CD14-positive monocyte (primary cell): Measurements from ENCODE around the gene WWC2. TPM values are rescaled to one million over a fixed set of nuclear protein-coding genes. Genes with fewer than 3 reads are reported as not detected.
A peak's percentile ranks its signal among the peaks of the same experiment; 100 is the strongest.

ENCODE experiments used
- DNase-seq, 3 donors: peaks; one replicate each; pipeline ENCODE4 v3.0.0-alpha.2; 2011 to 2022
- H2AFZ ChIP-seq: 2 replicates; pipeline ENCODE4 v1.6.0; 2012; ENCODE audit warnings: mild to moderate bottlenecking, low read depth, low read length, inconsistent platforms; ENCODE audit not compliant: insufficient read depth, poor library complexity, severe bottlenecking
- H3K27ac ChIP-seq, 2 donors: 1 replicate in 1 of 2; 2 replicates in 1 of 2; pipeline ENCODE4 v1.5.1; 2012 to 2013; ENCODE audit warnings: low read length in 2 of 2, control low read depth in 1 of 2, inconsistent platforms in 1 of 2, low read depth in 1 of 2, mild to moderate bottlenecking in 1 of 2
- H3K27me3 ChIP-seq, 2 donors: one replicate each; pipeline versions ENCODE4 v1.6.0 to v1.6.1; 2011 to 2013; ENCODE audit warnings: low read length in 2 of 2; ENCODE audit not compliant: control insufficient read depth in 2 of 2, insufficient read depth in 2 of 2
- H3K36me3 ChIP-seq, 2 donors: replicated peaks in 1 of 2; 1 replicate in 1 of 2; 2 replicates in 1 of 2; pipeline versions ENCODE4 v1.5.1 to v1.6.1; 2012 to 2013; ENCODE audit warnings: low read length in 2 of 2, control low read depth in 1 of 2, inconsistent platforms in 1 of 2, mild to moderate bottlenecking in 1 of 2; ENCODE audit not compliant: insufficient read depth in 2 of 2, control insufficient read depth in 1 of 2
- H3K4me1 ChIP-seq, 2 donors: 1 replicate in 1 of 2; 2 replicates in 1 of 2; pipeline versions ENCODE4 v1.5.1 to v1.6.1; 2012 to 2013; ENCODE audit warnings: low read length in 2 of 2, control low read depth in 1 of 2, inconsistent platforms in 1 of 2, mild to moderate bottlenecking in 1 of 2, moderate library complexity in 1 of 2; ENCODE audit not compliant: insufficient read depth in 2 of 2, control insufficient read depth in 1 of 2
- H3K4me2 ChIP-seq: replicated peaks from 2 replicates; pipeline ENCODE3; 2012; ENCODE audit warnings: low read length, moderate library complexity, mild to moderate bottlenecking; ENCODE audit not compliant: poor library complexity, severe bottlenecking; ENCODE audit errors: extremely low read depth
- H3K4me3 ChIP-seq, 3 experiments: fragments of 200-600 bp in 1 of 3; sonication (generic) in 1 of 3; replicated peaks in 1 of 3; 1 replicate in 2 of 3; 2 replicates in 1 of 3; pipeline ENCODE4 v1.5.1; 2011 to 2013; ENCODE audit warnings: low read length in 3 of 3, mild to moderate bottlenecking in 3 of 3, control low read depth in 2 of 3, low read depth in 2 of 3, inconsistent platforms in 1 of 3, moderate library complexity in 1 of 3
- H3K79me2 ChIP-seq: 2 replicates; pipeline ENCODE4 v1.6.0; 2012; ENCODE audit warnings: mild to moderate bottlenecking, control low read depth, inconsistent platforms, low read length, moderate library complexity; ENCODE audit not compliant: insufficient read depth
- H3K9ac ChIP-seq: 2 replicates; pipeline ENCODE4 v1.6.0; 2017; ENCODE audit warnings: low read length, mild to moderate bottlenecking; ENCODE audit not compliant: insufficient read depth, poor library complexity, severe bottlenecking
- H3K9me3 ChIP-seq, 2 donors: replicated peaks in 1 of 2; 1 replicate in 1 of 2; 2 replicates in 1 of 2; pipeline versions ENCODE4 v1.5.1 to v1.6.1; 2012 to 2013; ENCODE audit warnings: low read length in 2 of 2, control low read depth in 1 of 2; ENCODE audit not compliant: control insufficient read depth in 1 of 2, insufficient read depth in 1 of 2
- H4K20me1 ChIP-seq: 2 replicates; pipeline ENCODE4 v1.6.0; 2012; ENCODE audit warnings: mild to moderate bottlenecking, low read length, control low read depth, moderate library complexity; ENCODE audit not compliant: insufficient read depth
- H3K27ac Mint-ChIP-seq, 7 donors: one replicate each; pipeline ENCODE4 v1.8.0; 2020; ENCODE audit warnings: mild to moderate bottlenecking in 7 of 7, mixed read lengths in 7 of 7, moderate library complexity in 6 of 7, inconsistent platforms in 2 of 7
- H3K27me3 Mint-ChIP-seq, 3 donors: one replicate each; pipeline ENCODE4 v1.8.0; 2021 to 2022; ENCODE audit warnings: low read depth in 3 of 3, mild to moderate bottlenecking in 3 of 3, mixed read lengths in 3 of 3, moderate library complexity in 3 of 3, inconsistent platforms in 1 of 3
- H3K36me3 Mint-ChIP-seq, 2 donors: one replicate each; pipeline ENCODE4 v1.8.0; 2020; ENCODE audit warnings: mixed read lengths in 2 of 2, inconsistent platforms in 1 of 2, mild to moderate bottlenecking in 1 of 2
- H3K4me1 Mint-ChIP-seq: one replicate; pipeline ENCODE4 v1.8.0; 2020; ENCODE audit warnings: mild to moderate bottlenecking, mixed read lengths
- H3K4me3 Mint-ChIP-seq, 2 donors: one replicate each; pipeline ENCODE4 v1.8.0; 2020; ENCODE audit warnings: mild to moderate bottlenecking in 2 of 2, mixed read lengths in 2 of 2, moderate library complexity in 1 of 2
- H3K9me3 Mint-ChIP-seq, 7 donors: one replicate each; pipeline ENCODE4 v1.8.0; 2020 to 2022; ENCODE audit warnings: mixed read lengths in 7 of 7, mild to moderate bottlenecking in 6 of 7, moderate library complexity in 6 of 7, inconsistent platforms in 2 of 7
- CTCF ChIP-seq: fragments of 200-600 bp; IDR thresholded peaks from one replicate; pipeline ENCODE4 v1.8.0; 2022; ENCODE audit warnings: antibody characterized with exemption, mild to moderate bottlenecking
- WGBS: methylation state at CpG from one replicate; pipeline ENCODE4 v1.1.5; 2013; ENCODE audit warnings: missing lambda C conversion rate; ENCODE audit not compliant: insufficient coverage; 5-methylcytosine and 5-hydroxymethylcytosine counted together
- intact Hi-C, 2 donors: fragments of 100-400 bp; cut with micrococcal nuclease; formaldehyde crosslinking; loops; one replicate each; pipeline versions ENCODE4 v1.15.0 to v1.15.1; 2023
- polyA plus RNA-seq, 3 donors: library from polyadenylated mRNA; depleted of rRNA in 1 of 3; unstranded in 2 of 3; stranded (reverse) in 1 of 3; fragments of 300-500 nt in 2 of 3; fragments of >200 nt in 1 of 3; fragmentation: Illumina TruSeq in 2 of 3; gene quantifications; 1 replicate in 2 of 3; 2 replicates in 1 of 3; pipeline ENCODE4 v1.2.3, GENCODE V29; 2012 to 2021

The WWC2 gene
- polyA plus RNA-seq, 3 donors = 1.9 to 3.8 (median 2.9) TPM

GRCh38 chr4:183185559-183185958, 86.5 kb downstream of the WWC2 start:
- no peaks in the 10 kb centered on the region for H3K36me3 Mint-ChIP-seq
- H2AFZ ChIP-seq = no peak overlapping the region
- no peaks in the 10 kb centered on the region for H4K20me1 ChIP-seq
- H3K9me3 Mint-ChIP-seq = no peaks in the 10 kb centered on the region
- no peaks in the 10 kb centered on the region for H3K36me3 ChIP-seq
- no peaks in the 10 kb centered on the region for H3K79me2 ChIP-seq
- H3K4me3 Mint-ChIP-seq = no peak overlapping the region
- WGBS = no CpG with 5 or more reads among the region's 2 CpGs
- no peak overlapping the region for H3K27ac Mint-ChIP-seq
- intact Hi-C loops = no loop called here
- no peaks in the 10 kb centered on the region for H3K9me3 ChIP-seq
- TF ChIP-seq CTCF = no peak
- peaks cover 8 to 10% of the 10 kb centered on the region in 2 donors for H3K4me1 ChIP-seq
- peaks cover 0 to 4% (median 1%) of the 10 kb centered on the region in 3 donors for H3K27me3 Mint-ChIP-seq
- H3K4me3 ChIP-seq = no peak overlapping the region
- DNase-seq = no peak
- H3K9ac ChIP-seq = no peak overlapping the region
- H3K4me1 Mint-ChIP-seq = peaks cover 19% of the 10 kb centered on the region
- no peak overlapping the region for H3K27ac ChIP-seq
- H3K4me2 ChIP-seq = no peak overlapping the region
- no peaks in the 10 kb centered on the region for H3K27me3 ChIP-seq

GRCh38 chr4:183186813-183187212, 87.8 kb downstream of the WWC2 start:
- no peaks in the 10 kb centered on the region for H3K36me3 Mint-ChIP-seq
- Histone ChIP-seq H3K27ac (no peak overlapping the region), H4K20me1 (no peaks in the 10 kb centered on the region), H3K79me2 (no peaks in the 10 kb centered on the region), H3K27me3 (no peaks in the 10 kb centered on the region), H3K4me3 (no peak overlapping the region), H3K9ac (no peak overlapping the region), H2AFZ (no peak overlapping the region), H3K4me1 (peaks cover 8 to 10% of the 10 kb centered on the region in 2 donors), H3K9me3 (no peaks in the 10 kb centered on the region), H3K36me3 (no peaks in the 10 kb centered on the region), H3K4me2 (no peak overlapping the region)
- no peaks in the 10 kb centered on the region for H3K9me3 Mint-ChIP-seq
- H3K27ac Mint-ChIP-seq = no peak overlapping the region
- WGBS = 80% methylated on average over 1 of the region's 4 CpGs
- intact Hi-C loops = no loop called here
- H3K27me3 Mint-ChIP-seq = peaks cover 0 to 4% (median 1%) of the 10 kb centered on the region in 3 donors
- DNase-seq = peak in 1 of 3 donors; percentile 4
- no peak for TF ChIP-seq CTCF
- H3K4me3 Mint-ChIP-seq = no peak overlapping the region
- peaks cover 19% of the 10 kb centered on the region for H3K4me1 Mint-ChIP-seq
